NCI-H510A treated with DMSO at 0.1 percent for 48 hours (cell line): ENCODE measurements around the gene TKTL1.
A peak's percentile ranks its signal among the peaks of the same experiment; 100 is the strongest.
"Not testable (repeated sequence)": the region's sequence is repeated elsewhere in the genome, so short reads cannot be mapped to it uniquely, and the experiment has no call there.

ENCODE experiments used
- DNase-seq: peaks from one replicate; lab custom pipeline; 2025; lab: John Stamatoyannopoulos, UW

Gene TKTL1, protein sequence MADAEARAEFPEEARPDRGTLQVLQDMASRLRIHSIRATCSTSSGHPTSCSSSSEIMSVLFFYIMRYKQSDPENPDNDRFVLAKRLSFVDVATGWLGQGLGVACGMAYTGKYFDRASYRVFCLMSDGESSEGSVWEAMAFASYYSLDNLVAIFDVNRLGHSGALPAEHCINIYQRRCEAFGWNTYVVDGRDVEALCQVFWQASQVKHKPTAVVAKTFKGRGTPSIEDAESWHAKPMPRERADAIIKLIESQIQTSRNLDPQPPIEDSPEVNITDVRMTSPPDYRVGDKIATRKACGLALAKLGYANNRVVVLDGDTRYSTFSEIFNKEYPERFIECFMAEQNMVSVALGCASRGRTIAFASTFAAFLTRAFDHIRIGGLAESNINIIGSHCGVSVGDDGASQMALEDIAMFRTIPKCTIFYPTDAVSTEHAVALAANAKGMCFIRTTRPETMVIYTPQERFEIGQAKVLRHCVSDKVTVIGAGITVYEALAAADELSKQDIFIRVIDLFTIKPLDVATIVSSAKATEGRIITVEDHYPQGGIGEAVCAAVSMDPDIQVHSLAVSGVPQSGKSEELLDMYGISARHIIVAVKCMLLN

DNA sequence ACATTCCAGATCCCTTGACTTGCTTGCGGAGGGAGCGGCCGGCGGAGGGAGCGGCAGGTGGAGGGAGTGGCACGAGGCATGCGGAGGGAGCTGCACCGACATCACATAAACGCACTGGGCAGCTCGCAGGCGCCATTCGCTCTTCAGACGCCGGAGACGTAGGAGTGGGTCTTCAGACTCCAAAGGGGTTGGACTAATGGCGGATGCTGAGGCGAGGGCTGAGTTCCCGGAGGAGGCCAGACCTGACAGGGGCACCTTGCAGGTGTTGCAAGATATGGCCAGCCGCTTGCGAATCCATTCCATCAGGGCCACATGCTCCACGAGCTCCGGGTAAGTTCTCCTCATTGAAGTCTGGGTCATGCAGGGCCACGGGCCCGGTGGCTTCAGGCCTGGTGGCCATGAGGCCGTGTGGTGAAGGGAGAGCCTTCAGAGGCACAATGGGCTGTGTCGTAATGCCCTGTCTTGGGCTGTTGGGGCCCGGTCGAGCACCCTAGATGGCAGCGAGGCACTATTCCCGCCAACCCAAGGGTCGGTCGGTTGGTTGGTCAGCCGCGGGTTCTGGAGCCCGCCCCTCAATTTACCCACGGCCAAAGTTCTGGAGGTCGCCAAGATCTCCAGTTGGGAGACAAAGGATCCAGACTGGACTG is at the start of gene TKTL1:
Gene TKTL1 (plus strand): TSS at position 132 of the 647 bp plus-strand sequence. CDS start 65 bp downstream, at position 197.
- DNase-seq: no peak

DNA sequence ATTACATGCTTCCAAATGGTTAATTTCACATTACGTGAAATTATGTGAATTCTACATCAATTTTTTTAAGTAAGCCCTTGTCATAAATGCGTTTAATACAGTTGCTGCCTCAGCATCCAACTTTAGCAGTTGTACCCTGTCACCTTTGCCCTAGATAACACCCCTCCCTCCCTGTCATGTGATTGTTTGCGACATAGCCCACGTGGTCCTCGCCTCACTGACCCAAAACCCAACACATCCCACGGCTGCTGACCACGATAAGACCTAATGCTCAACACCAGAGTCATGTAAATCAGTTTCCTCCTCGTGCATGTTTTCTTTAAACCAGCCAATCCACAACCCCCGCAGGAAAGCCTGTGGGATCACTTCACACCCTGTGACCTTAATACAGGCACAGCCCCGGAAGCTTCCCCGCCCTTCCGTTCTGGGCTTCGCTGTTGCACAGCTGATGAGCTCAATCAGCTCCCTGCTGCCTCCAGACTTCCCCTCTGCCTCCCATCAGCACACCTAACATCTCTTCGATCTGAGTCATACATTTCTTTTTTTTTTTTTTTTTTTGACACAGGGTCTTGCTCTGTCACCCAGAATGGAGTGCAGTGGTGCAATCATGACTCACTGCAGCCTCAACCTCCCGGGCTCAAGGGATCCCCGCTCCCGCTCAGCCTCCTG is 48.1 kb upstream of the TKTL1 start:
- not testable (repeated sequence) for DNase-seq

DNA sequence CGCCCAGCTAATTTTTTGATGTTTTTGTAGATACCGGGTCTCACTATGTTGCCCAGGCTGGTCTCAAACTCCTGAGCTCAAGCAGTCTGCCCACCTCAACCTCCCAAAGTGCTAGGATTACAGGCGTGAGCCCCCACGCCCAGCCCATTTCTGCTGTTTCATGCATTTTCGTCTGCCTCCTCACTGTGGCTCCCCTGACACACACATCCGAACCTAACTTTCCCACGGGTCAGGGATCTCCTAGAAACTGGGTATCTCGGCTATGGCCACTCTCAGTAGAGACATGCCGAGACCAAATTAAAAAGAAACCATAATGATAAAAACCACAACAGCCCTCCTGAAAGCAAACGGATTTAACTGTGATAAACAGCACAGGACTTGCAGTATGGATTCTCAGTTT is 47.5 kb upstream of the TKTL1 start:
- not testable (repeated sequence) for DNase-seq

DNA sequence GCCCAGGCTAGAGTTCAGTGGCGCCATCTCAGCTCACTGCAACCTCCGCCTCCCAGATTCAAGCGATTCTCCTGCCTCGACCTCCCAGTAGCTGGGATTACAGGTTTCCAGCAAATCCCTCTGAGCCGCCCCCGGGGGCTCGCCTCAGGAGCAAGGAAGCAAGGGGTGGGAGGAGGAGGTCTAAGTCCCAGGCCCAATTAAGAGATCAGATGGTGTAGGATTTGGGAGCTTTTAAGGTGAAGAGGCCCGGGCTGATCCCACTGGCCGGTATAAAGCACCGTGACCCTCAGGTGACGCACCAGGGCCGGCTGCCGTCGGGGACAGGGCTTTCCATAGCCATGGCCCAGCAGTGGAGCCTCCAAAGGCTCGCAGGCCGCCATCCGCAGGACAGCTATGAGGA is 38.3 kb upstream of the TKTL1 start, which contains the start of gene OPN1MW3:
Gene OPN1MW3 (plus strand): TSS at position 301 of the 400 bp plus-strand sequence. CDS start 38 bp downstream, at position 339.
- not testable (repeated sequence) for DNase-seq

DNA sequence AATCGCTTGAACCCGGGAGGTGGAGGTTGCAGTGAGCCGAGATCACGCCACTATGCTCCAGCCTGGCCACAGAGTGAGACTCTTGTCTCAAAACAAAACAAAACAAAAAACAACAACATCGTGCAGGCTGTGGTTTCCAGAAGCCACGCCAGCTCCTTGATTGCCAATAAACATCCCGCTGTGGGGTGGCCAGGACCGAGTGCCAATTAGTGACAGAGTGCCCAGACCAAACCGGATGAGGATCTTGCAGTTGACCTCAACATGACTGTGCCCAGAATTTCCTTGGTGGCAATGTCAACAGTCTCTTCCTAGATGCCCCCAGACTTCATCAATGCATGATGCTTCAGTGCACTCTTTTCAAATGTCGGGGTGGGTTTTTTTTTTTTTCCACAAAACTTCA is 36.9 kb upstream of the TKTL1 start:
- DNase-seq: not testable (repeated sequence)

DNA sequence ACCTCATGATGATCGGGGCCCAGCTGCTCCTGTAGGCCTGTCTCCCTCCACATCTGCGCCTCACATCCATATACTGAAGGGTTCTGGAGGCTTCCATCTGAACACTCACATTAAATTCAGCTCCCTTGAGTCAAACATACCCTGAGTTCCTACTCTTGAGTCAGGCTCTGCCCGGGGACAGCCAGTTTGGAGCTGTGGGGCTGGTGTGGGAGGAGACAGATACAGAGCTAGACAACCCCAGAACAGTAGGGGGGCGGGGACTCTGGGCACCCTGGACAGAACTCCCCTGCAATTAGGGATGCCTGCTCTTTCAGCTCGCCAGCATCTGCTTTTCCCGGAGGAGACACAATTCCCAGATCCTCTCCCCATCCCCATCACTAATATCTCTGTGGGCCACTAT is 32.5 kb upstream of the TKTL1 start:
- not testable (repeated sequence) for DNase-seq

DNA sequence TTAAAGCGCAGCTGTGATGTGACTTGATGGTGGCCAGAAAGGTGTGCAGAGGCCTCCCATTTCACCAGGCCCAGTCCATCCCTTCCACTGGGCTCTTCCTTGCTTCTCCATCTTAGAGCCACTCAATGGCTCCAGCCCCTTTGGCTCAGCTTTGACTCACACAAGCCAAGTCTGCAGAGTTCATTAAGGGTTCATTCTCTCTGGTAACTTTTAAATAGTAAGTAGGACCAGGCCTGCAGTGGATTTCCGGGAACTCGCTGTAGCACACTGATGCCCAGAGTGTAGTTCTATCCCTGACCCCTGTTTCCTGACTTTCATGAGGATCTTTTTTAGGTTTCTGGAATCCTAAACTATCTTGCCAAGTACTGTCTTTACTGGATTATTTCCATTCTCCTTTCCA is 26.4 kb upstream of the TKTL1 start:
- DNase-seq: not testable (repeated sequence)

DNA sequence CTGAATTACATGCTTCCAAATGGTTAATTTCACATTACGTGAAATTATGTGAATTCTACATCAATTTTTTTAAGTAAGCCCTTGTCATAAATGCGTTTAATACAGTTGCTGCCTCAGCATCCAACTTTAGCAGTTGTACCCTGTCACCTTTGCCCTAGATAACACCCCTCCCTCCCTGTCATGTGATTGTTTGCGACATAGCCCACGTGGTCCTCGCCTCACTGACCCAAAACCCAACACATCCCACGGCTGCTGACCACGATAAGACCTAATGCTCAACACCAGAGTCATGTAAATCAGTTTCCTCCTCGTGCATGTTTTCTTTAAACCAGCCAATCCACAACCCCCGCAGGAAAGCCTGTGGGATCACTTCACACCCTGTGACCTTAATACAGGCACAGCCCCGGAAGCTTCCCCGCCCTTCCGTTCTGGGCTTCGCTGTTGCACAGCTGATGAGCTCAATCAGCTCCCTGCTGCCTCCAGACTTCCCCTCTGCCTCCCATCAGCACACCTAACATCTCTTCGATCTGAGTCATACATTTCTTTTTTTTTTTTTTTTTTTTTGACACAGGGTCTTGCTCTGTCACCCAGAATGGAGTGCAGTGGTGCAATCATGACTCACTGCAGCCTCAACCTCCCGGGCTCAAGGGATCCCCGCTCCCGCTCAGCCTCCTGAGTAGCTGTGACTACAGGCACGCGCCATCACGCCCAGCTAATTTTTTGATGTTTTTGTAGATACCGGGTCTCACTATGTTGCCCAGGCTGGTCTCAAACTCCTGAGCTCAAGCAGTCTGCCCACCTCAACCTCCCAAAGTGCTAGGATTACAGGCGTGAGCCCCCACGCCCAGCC is 10.9 kb upstream of the TKTL1 start:
- DNase-seq: not testable (repeated sequence)

DNA sequence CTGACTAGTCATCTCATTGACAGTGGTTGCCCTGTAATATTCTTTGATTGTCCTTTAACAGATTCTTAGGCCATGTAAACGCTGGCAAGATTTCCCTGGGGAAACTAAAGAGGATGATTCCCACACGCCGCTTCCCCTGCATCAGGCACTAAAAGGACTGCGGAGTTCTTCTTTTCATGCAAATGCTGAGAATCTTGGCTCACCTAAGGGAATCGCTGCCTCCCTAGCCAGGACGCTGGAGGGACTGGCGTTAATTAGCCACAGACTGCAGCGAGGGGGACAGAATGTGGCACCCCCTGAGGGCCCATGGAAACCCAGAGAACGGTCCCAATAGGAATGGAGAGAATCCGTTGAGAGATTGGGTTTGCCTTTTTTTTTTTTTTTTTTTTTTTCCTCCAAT is 9.2 kb upstream of the TKTL1 start:
- DNase-seq: not testable (repeated sequence)

DNA sequence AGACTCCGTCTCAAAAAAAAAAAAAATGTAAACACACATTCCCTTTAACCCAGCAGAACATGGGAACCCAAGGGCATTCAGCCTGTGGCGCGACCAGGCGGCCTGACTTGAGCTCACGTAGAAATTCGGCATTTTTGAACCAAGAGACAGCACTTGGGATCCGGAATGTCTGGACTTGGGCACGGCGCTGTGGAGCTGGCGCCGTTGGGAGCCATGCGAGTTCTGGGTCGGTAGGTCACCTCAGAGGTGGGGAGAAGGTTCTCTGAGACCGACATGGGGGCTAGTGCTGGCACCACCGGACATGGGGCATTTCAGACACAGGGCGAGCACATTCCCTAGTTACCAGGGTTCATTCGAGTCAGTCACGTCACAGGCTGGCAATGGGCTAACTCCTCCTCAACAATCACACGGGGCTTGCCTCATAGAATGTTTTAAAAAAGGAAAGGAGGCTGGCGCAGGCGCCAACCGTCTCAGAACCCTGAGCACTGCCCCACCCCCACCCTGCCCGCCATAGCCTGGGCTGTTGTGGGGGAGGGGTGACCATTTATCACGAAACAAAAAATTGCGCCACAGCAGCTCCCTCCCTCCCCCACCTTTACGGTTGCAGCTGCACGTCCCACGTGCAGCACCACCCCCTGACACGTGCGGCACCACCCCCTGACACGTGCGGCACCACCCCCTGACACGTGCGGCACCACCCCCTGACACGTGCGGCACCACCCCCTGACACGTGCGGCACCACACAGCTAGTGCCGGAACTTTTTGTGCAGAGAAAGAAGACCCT is 612 bp upstream of the TKTL1 start, which contains the start of gene TEX28:
Gene TEX28 (minus strand): TSS at position 334 of the 784 bp plus-strand sequence. CDS start 3,007 bp downstream, outside the sequence.
- DNase-seq: no peak

DNA sequence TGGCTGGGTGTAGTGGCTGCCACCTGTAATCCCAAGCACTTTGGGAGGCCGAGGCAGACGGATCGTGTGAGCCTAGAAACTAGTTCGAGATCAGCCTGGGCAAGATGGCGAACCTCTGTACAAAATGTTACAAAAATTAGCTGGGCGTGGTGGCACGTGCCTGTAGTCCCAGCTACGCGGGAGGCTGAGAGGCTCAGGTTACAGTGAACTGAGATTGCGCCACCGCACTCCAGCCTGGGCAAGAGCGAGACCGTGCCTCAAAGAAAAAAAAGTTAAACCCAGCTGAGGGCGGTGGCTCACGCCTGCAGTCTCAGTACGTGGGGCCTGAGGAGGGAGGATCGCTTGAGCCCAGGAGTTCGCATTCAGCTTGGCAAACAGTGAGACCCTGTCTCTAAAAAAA is 1.1 kb downstream of the TKTL1 start:
- DNase-seq: no peak

DNA sequence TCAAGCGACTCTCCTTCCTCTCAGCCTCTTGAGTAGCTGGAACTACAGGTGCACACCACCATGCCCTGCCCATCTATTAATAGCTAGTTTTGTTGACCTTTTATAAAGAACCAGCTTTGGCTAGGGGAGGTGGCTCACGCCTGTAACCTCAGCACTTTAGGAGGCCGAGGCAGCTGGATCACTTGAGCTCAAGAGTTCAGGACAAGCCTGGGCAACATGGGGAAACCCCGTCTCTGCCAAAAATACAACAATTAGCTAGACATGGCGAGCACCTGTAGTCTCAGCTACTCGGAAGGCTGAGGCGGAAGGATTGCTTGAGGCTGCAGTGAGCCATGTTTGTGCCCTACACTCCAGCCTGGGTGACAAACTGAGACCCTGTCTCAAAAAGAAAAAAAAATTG is 2.7 kb downstream of the TKTL1 start:
- no peak for DNase-seq

DNA sequence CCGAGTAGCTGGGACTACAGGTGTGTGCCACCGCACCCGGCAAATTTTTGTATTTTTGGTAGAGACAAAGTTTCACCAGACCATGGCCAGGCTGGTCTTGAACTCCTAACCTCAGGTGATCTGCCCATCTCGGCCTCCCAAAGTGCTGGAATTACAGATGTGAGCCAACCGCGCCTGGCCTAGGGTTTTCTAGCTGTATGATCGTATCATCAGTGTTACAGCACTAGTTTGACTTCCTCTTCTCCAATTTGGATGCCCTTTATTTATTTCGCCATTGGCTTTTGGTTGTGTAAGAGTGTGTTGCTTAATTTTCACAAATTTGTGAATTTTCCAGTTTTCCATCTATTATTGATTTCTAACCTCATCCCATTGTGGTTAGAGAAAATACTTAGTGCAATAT is 5.2 kb downstream of the TKTL1 start:
- DNase-seq: no peak

DNA sequence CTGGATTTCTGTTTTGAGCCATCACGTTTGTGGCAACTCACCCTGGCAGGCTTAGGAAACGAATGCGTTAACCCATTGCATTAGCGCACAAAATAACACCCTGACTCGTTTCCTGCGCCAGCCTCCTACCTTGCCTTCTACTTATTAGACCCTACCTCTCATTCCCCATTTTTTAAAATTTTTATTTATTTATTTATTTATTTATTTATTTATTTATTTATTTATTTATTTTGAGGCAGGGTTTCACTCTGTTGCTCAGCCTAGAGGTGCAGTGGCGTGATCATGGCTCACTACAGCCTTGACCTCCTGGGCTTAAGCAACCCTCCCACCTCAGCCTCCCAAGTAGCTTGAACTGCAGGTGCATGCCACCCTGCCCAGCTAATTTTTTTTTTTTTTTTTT is 7.4 kb downstream of the TKTL1 start:
- not testable (repeated sequence) for DNase-seq

DNA sequence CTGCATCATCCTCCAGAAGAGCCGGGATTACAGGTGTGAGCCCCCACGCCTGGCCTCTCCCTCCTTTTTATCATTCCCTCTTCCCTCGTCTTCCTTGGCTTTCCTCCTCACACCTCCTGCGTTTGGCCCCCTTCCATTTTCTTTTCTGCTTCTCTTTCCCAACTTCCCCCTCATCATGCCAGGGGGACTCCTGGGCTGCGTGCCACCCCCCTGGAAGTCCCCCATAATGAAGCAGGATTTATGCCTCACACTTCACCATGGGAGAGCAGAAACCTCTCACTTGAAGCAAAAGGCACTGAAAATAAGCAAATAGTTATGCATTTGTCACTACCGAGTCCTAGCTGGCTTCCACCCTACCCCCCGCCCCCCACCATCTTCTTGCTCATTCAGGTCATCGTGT is 7.9 kb downstream of the TKTL1 start:
- DNase-seq: no peak

DNA sequence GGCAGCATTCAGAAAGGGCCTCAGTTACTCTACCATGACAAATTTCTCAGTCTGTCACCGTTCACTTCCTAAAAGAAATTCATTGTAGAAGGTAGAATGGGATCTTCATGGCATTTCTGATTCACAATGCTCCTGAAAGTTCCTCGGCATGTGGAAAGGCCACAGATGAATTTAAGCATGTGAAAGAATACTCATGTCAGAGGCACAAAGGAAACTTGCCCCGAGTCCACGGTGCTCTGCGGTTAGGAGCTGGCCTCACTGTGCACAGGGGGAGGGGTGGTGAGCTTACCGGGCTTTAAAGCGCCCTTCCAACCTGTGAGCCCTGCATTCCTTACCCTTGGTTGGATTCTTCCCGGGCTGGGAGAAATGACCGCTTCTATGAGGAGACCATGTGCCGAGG is 9.3 kb downstream of the TKTL1 start:
- DNase-seq: no peak

DNA sequence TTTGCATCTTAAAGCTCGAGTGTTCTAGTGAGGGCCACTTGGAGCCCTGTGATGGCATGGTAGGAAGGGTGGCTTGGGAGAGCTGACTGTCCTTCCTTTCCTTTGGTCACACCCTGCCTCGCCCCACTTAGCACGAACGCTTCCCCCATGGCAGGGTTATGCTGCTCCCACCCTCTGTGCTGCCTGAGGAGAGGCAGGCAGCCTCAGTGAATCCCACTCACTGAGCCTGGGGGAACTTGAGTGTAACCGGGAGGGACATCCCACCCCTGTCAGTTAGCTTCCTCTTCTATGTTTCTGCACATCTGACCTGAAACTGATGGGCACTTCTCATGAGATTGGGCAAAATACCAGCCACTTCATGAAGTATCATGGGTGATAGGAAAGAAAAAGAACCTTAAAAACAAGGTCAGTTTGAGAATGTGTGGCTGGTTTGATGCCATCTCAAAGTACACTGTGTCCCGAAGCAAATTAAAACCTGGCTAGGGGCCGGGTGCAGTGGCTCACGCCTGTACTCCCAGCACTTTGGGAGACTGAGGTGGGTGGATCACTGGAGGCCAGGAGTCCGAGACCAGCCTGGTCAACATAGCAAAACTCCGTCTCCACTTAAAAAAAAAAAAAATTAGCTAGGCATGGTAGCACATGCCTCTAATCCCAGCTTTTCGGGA is 10.1 kb downstream of the TKTL1 start:
- DNase-seq: no peak

DNA sequence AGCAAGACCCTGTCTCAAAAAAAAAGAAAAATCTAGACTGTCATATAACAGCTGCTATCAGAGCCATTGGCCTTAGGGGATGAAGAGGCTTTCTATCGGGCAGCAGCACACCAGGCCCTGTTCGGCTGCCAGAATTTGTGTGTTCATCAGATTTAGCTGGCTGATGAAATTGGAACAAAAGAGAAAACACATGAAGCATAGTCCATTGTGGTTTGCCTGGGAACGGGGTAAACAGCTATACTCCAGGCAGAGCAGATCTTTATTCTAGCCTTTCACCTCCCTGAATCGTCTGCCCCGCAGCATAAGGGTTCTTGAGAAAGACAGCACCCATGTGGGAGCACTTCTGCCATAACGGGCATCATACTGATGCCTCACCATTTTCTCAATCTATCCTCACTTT is 11.6 kb downstream of the TKTL1 start:
- no peak for DNase-seq

DNA sequence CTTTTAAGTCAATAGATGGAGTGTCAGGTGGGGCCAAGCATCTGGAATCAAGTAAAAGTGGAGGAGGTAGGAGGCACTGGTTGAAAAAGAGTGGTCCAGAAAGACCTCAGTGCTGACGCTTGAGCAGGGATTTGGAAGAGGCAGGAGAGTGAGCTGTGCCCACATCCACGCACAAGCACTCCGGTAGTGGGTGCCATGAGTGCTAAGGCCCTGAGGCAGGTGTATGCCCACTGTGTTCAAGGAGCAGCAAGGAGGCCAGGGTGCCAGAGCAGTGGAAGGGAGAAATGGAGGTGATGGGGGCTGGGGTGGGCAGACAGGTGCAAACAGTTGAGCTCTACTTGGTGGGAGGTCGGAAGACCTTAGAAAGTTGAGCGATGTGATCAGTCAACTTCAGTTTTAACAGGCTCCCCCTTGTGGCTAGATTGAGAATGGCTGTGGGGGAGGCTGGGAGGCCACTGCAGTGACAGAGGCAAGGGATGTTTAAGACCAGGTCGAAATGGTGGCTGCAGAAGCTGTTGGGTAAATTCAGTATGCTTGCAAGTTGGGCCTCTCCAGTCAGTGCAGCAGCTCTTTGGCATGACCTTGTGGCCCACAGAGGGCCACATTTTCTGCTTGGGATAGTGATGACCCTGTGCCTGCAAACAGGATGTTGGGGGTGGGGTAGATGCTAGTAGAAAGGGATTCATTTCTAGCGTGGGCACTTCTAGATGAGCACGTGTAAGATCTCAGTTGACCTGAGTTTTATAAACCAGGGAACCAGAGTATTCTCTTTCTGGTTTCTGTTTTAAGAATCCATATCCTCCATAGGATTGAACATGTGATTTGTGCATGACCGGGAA is 12.7 kb downstream of the TKTL1 start:
- peak; percentile 9 for DNase-seq
